ENCODE results near the gene SEC14L6. TPM values are rescaled to one million over a fixed set of nuclear protein-coding genes. Genes with fewer than 3 reads are reported as not detected.
"Not testable (repeated sequence)": the region's sequence is repeated elsewhere in the genome, so short reads cannot be mapped to it uniquely, and the experiment has no call there.

The SEC14L6 gene
- total RNA-seq, 4 donors from 2014 or later = 1.2 to 1.5 (median 1.4) TPM; not detected in 1

DNA sequence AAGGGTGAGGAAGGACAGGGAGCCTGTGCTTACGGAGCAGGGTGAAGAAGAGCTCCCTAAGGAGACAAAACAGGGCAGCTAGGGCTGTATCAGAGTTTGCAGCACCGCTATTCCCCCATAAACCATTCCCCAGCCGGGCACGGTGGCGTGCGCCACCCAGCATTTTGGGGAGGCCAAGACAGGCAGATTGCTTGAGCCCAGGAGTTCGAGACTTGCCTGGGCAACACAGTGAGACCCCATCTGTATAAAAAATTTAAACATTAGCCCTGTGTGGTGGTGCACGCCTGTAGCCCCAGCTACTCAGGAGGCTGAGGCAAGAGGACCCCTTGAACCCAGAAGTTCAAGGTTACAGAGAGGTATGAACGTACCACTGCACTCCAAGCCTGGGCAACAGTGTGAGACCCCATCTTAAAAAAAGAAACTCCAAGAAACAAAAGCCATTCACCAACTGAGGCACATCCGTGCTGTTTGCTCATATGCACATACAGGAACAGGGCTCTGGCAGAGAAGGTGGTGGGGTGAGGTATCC, 23.2 kb upstream of the SEC14L6 start:
- WGBS = 90% methylated on average over 10 of the region's 10 CpGs
- intact Hi-C loops (cut with DNase I) = no loop called here

GRCh38 chr22:30568137-30568805, 21.7 kb upstream of the SEC14L6 start:
- peaks cover 0 to 10% (median 0%) of the 10 kb centered on the region in 4 donors for H3K27me3 ChIP-seq
- no peak for TF ChIP-seq CTCF (IDR thresholded peaks at IDR 0.05)
- no peak for TF ChIP-seq POLR2A (IDR thresholded peaks at IDR 0.05; ENCODE audit: low read depth)
- no peak for TF ChIP-seq EP300 (IDR thresholded peaks at IDR 0.05)
- no peak for TF ChIP-seq POLR2AphosphoS5 (IDR thresholded peaks at IDR 0.05)
- H3K27ac ChIP-seq (replicated peaks in 1 of 4) = no peak overlapping the region
- H3K9me3 ChIP-seq = no peaks in the 10 kb centered on the region
- no peak for DNase-seq (ENCODE audit: extremely low spot score)
- no peaks in the 10 kb centered on the region for H3K36me3 ChIP-seq
- intact Hi-C loops (cut with DNase I) = no loop called here
- no peak overlapping the region for H3K4me3 ChIP-seq
- no peaks in the 10 kb centered on the region for H3K4me1 ChIP-seq
- 65% methylated on average over 8 of the region's 10 CpGs for WGBS

More for the DNA sequence above, 23.2 kb upstream of the SEC14L6 start:
- H3K4me3 ChIP-seq = no peak overlapping the region
- no peak for TF ChIP-seq POLR2A (IDR thresholded peaks at IDR 0.05; ENCODE audit: low read depth)
- no peak for TF ChIP-seq POLR2AphosphoS5 (IDR thresholded peaks at IDR 0.05)
- no peak for TF ChIP-seq CTCF (IDR thresholded peaks at IDR 0.05)
- no peak for TF ChIP-seq EP300 (IDR thresholded peaks at IDR 0.05)
- H3K27ac ChIP-seq (replicated peaks in 1 of 4) = no peak overlapping the region
- peaks cover 0 to 12% (median 0%) of the 10 kb centered on the region in 4 donors for H3K27me3 ChIP-seq
- no peak for DNase-seq (ENCODE audit: extremely low spot score)
- H3K36me3 ChIP-seq = no peaks in the 10 kb centered on the region
- no peaks in the 10 kb centered on the region for H3K9me3 ChIP-seq
- H3K4me1 ChIP-seq = peaks cover 2 to 10% (median 2%) of the 10 kb centered on the region in 4 donors

DNA sequence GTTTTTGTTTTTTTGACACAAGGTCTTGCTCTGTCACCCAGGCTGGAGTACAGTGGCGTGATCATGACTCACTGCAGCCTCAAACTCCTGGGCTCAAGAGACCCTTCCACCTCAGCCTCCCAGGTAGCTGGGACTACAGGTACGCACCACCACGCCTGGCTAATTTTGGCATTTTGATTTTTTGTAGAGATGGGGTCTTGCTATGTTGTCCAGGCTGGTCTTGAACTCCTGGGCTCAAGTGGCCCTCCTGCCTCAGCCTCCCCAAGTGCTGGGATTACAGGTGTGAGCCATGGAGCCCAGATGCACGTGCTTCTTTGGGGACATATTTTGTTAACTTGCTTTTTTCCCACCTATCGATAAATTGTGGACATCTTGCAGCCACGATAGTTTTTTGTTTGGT, 20.7 kb upstream of the SEC14L6 start:
- intact Hi-C loops (cut with DNase I); H3K4me1 ChIP-seq; H3K4me3 ChIP-seq; H3K27ac ChIP-seq (replicated peaks in 1 of 4); H3K9me3 ChIP-seq; DNase-seq (ENCODE audit: extremely low spot score); H3K36me3 ChIP-seq: not testable (repeated sequence)
- WGBS = 90% methylated on average over 6 of the region's 6 CpGs
- H3K27me3 ChIP-seq = peaks cover 0 to 10% (median 0%) of the 10 kb centered on the region in 4 donors

- intact Hi-C loops (cut with DNase I) = no loop called here
- Histone ChIP-seq H3K27ac (replicated peaks in 1 of 4) (no peak overlapping the region), H3K4me1 (no peaks in the 10 kb centered on the region), H3K9me3 (no peaks in the 10 kb centered on the region), H3K27me3 (peaks cover 0 to 10% (median 0%) of the 10 kb centered on the region in 4 donors), H3K36me3 (no peaks in the 10 kb centered on the region), H3K4me3 (no peak overlapping the region)
- DNase-seq (ENCODE audit: extremely low spot score) = no peak
- TF ChIP-seq POLR2AphosphoS5 (IDR thresholded peaks at IDR 0.05) (no peak), POLR2A (IDR thresholded peaks at IDR 0.05; ENCODE audit: low read depth) (no peak), EP300 (IDR thresholded peaks at IDR 0.05) (no peak), CTCF (IDR thresholded peaks at IDR 0.05) (no peak)
- 76% methylated on average over 7 of the region's 7 CpGs for WGBS
Observed at GRCh38 chr22:30566125-30566524, 19.6 kb upstream of the SEC14L6 start.

DNA sequence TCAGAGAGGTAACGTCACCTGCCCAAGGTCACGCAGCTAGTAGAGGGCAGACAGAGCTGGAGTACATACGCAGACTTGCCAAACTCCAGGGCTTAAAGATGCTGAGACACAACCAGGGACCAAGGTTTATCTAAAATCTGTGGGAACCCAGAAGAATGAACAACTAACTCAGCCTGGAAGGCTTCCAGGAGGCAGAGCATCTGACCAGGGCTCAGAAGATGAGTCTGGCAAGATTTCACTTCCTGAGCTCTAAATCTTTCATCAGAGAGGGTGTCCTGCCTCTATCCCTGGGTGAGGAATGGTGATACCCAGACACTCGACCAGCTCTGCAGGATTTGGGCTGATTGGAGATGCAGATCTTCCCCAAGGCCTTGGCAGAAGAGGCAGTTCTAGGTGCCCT, 18.8 kb upstream of the SEC14L6 start:
- Histone ChIP-seq H3K4me1 (no peaks in the 10 kb centered on the region), H3K4me3 (no peak overlapping the region), H3K9me3 (no peaks in the 10 kb centered on the region), H3K27me3 (peaks cover 0 to 10% (median 0%) of the 10 kb centered on the region in 4 donors), H3K36me3 (no peaks in the 10 kb centered on the region), H3K27ac (replicated peaks in 1 of 4) (no peak overlapping the region)
- no peak for DNase-seq (ENCODE audit: extremely low spot score)
- 78% methylated on average over 3 of the region's 4 CpGs for WGBS
- TF ChIP-seq POLR2AphosphoS5 (IDR thresholded peaks at IDR 0.05) (no peak), POLR2A (IDR thresholded peaks at IDR 0.05; ENCODE audit: low read depth) (no peak), CTCF (IDR thresholded peaks at IDR 0.05) (no peak), EP300 (IDR thresholded peaks at IDR 0.05) (no peak)
- intact Hi-C loops (cut with DNase I) = no loop called here

Measured in esophagus muscularis mucosa (tissue), 4 donors.